Osteocyte (in vitro differentiated cells): ENCODE measurements around the gene TPRA1. TPM values are rescaled to one million over a fixed set of nuclear protein-coding genes. Genes with fewer than 3 reads are reported as not detected.
"Not testable (repeated sequence)": the region's sequence is repeated elsewhere in the genome, so short reads cannot be mapped to it uniquely, and the experiment has no call there.

Experiments used
- DNase-seq: peaks from one replicate; pipeline ENCODE4 v3.0.0; 2021; ENCODE audit warnings: mixed read lengths; ENCODE audit not compliant: unreplicated experiment; ENCODE audit errors: extremely low spot score
- H3K27ac Mint-ChIP-seq: one replicate; pipeline ENCODE4 v1.8.0; 2021; ENCODE audit warnings: mild to moderate bottlenecking, mixed read lengths; ENCODE audit not compliant: unreplicated experiment
- H3K27me3 Mint-ChIP-seq: one replicate; pipeline ENCODE4 v1.8.0; 2021; ENCODE audit warnings: mixed read lengths; ENCODE audit not compliant: unreplicated experiment
- H3K36me3 Mint-ChIP-seq: one replicate; pipeline ENCODE4 v1.8.0; 2021; ENCODE audit warnings: mixed read lengths; ENCODE audit not compliant: unreplicated experiment
- H3K4me1 Mint-ChIP-seq: one replicate; pipeline ENCODE4 v1.8.0; 2021; ENCODE audit warnings: mixed read lengths; ENCODE audit not compliant: unreplicated experiment
- H3K4me3 Mint-ChIP-seq: one replicate; pipeline ENCODE4 v1.8.0; 2021; ENCODE audit warnings: mild to moderate bottlenecking, moderate library complexity, mixed read lengths; ENCODE audit not compliant: unreplicated experiment
- H3K9me3 Mint-ChIP-seq: one replicate; pipeline ENCODE4 v1.8.0; 2021; ENCODE audit warnings: mixed read lengths; ENCODE audit not compliant: unreplicated experiment
- CTCF ChIP-seq: fragments of 200-600 bp; sonication (generic); IDR thresholded peaks from 2 replicates; pipeline ENCODE4 v1.5.0; 2021; ENCODE audit warnings: antibody characterized with exemption, mild to moderate bottlenecking, moderate library complexity
- total RNA-seq: library from RNA; stranded (reverse); gene quantifications from 2 replicates; pipeline ENCODE4 v1.2.1, GENCODE V29; 2021

The TPRA1 gene
- total RNA-seq, 1 donor from 2014 or later, result 49.7 TPM

- no peak for DNase-seq
- H3K27ac Mint-ChIP-seq, result no peak overlapping the region
These were observed 17.8 kb upstream of the TPRA1 start for GRCh38 chr3:127608362-127608718.

GRCh38 chr3:127607675-127608361, 17.3 kb upstream of the TPRA1 start:
- Mint-ChIP-seq H3K27ac (no peak overlapping the region), H3K9me3 (no peaks in the 10 kb centered on the region), H3K4me1 (no peaks in the 10 kb centered on the region), H3K4me3 (no peak overlapping the region), H3K36me3 (peaks cover 30% of the 10 kb centered on the region), H3K27me3 (no peaks in the 10 kb centered on the region)
- no peak for DNase-seq
- TF ChIP-seq CTCF, result no peak

More at GRCh38 chr3:127608362-127608718, 17.8 kb upstream of the TPRA1 start:
- H3K9me3 Mint-ChIP-seq, result no peaks in the 10 kb centered on the region
- no peak overlapping the region for H3K4me3 Mint-ChIP-seq
- H3K36me3 Mint-ChIP-seq, result peaks cover 30% of the 10 kb centered on the region
- H3K27me3 Mint-ChIP-seq, result no peaks in the 10 kb centered on the region
- no peaks in the 10 kb centered on the region for H3K4me1 Mint-ChIP-seq
- no peak for TF ChIP-seq CTCF

DNA sequence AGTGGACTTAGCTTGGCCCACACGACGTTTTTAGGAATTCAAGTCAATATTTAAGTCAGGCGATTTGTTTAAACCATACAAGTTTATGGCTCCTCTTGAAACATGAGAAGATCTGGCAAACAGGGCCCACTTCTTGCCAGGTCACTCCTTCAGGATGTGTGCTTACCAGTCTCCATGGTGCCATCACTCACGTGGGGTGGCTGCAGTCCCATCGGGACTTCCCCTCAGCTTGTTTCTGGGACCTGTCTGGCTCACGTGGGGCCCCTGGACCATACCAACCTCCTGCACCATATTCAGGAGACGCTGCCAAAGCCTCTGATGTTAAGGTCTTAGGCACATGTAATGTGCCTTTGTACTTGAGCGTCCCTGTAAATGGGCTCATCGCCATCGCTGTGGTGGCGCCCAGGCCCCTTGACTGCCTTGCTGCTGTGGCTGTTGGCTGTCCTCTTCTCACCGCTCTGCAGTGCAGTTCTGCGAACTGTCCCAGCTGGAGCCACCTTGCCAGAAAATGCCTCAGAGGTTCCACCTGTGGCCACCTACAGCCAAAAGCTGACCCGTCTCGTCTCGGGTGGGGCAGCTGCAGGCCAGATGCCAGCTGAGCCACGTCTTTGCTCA, 16.6 kb upstream of the TPRA1 start:
- peaks cover 27% of the 10 kb centered on the region for H3K36me3 Mint-ChIP-seq
- H3K27me3 Mint-ChIP-seq, result no peaks in the 10 kb centered on the region
- no peak overlapping the region for H3K27ac Mint-ChIP-seq
- no peaks in the 10 kb centered on the region for H3K4me1 Mint-ChIP-seq
- H3K9me3 Mint-ChIP-seq, result no peaks in the 10 kb centered on the region
- H3K4me3 Mint-ChIP-seq, result no peak overlapping the region
- TF ChIP-seq CTCF, result no peak
- DNase-seq, result no peak

DNA sequence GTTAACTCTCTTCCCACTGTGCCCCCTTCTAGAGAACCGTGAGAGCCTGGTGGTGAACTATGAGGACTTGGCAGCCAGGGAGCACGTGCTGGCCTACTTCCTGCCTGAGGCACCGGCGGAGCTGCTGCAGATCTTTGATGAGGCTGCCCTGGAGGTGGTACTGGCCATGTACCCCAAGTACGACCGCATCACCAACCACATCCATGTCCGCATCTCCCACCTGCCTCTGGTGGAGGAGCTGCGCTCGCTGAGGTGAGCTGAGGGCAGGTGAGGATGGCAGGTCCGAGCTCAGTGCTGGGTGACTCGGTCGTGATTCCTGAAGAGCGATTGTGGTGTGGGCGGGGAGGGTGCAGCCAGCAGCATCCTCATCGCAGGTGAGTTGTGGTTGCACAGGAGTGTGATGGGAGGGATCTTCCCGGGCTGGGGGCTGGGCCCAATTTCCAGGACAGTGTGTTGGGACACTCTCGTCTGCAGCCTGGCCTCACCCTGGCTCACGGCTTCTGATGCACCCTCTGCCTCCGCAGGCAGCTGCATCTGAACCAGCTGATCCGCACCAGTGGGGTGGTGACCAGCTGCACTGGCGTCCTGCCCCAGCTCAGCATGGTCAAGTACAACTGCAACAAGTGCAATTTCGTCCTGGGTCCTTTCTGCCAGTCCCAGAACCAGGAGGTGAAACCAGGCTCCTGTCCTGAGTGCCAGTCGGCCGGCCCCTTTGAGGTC, 15.7 kb upstream of the TPRA1 start:
- no peaks in the 10 kb centered on the region for H3K27me3 Mint-ChIP-seq
- H3K9me3 Mint-ChIP-seq, result no peaks in the 10 kb centered on the region
- H3K36me3 Mint-ChIP-seq, result peaks cover 26% of the 10 kb centered on the region

GRCh38 chr3:127605547-127605946, 15.0 kb upstream of the TPRA1 start:
- H3K36me3 Mint-ChIP-seq, result peaks cover 26% of the 10 kb centered on the region
- not testable (repeated sequence) for H3K27ac Mint-ChIP-seq, H3K4me1 Mint-ChIP-seq, H3K27me3 Mint-ChIP-seq, DNase-seq, H3K9me3 Mint-ChIP-seq, H3K4me3 Mint-ChIP-seq

More for the DNA sequence above, 15.7 kb upstream of the TPRA1 start:
- H3K27ac Mint-ChIP-seq, result no peak overlapping the region
- H3K4me1 Mint-ChIP-seq, result no peaks in the 10 kb centered on the region
- no peak for TF ChIP-seq CTCF
- DNase-seq, result no peak
- H3K4me3 Mint-ChIP-seq, result no peak overlapping the region
